Embryonic facial prominence (tissue), 1 donor: ENCODE measurements around the gene SSBP3.
A peak's percentile ranks its signal among the peaks of the same experiment; 100 is the strongest.
"Not testable (repeated sequence)": the region's sequence is repeated elsewhere in the genome, so short reads cannot be mapped to it uniquely, and the experiment has no call there.

Experiments used
- DNase-seq: peaks from one replicate; pipeline ENCODE4 v3.0.0-alpha.2; 2016; ENCODE audit errors: extremely low spot score

The SSBP3 gene

DNA sequence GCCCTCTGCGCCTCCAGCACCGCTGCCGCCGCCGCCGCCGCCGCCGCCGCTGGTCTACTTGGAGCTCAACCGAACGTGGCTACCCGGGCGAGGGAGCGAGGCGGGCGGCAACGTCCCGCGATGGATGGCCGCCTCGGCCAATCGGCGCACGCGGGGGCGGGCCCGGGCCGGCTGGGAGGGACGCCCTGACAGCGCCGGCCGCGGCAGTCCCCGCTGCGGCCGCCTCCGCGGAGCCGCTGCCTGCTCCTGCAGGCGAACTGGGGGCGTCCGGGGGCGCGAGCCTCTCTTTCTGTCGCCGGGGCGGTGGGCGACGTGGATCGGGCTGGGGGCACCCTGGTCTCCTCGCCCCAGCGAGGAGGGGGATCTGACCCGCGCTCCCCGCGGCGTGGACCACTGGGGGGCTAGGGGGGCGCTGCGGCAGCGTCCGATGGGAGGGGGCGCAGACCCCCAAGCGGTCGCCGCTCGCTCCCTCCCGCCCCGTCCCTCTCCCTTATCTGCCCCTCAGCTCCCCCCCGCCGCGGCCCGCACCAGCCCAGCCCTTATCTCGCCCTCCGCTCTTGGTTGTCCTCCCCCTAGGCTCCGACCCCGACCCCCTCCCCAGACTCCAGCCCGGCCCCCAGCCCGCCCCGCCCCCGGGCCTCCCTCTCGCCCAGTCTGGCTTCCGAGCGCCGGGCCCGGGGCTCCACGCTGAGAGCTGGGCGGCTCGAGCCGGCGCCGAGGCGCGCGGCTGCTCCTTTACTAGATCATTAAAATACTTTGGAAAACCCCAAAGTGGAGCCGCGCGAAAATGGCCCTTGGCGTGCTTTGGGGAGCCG, at the start of gene SSBP3:
Gene SSBP3, minus strand, starts transcription at position 56 of the 815 bp plus-strand sequence.
- DNase-seq = peak; percentile 90

DNA sequence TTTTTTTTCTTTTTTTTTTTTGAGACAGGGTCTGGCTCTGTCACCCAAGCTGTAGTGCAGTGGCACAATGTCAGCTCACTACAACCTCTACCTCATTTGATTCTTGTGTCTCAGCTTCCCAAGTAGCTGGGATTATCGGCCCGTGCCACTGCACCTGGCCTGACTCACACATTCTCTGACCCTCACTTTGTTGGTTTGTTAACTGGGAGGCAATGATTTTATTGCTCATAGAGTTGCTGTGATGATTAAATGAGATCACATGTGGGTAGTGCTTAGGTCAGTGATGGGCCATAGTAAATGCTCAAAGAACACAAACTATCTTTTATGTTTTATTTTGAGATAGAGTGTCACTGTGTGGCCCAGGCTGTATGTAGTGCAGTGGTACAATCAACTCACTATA, 47.3 kb upstream of the SSBP3 start:
- no peak for DNase-seq

DNA sequence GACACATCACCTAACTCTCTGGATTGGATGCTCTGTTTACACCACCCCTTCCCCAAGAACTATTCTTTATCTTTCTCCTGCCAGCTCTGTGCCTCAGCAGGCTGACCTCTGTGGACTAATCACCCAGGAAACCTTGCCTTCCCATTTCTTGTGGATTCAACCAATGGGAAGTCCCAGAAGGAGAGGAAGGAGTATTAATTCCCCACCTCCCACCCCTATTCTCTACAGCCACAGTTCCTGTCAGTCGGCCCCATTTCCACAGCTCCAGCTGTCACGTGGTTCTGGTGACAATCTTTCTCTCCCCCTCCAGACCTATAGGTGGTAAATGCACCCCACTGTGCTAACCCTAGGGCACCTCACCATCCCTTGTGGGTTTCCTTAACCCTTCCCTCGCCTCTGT, 46.8 kb upstream of the SSBP3 start:
- DNase-seq = no peak

DNA sequence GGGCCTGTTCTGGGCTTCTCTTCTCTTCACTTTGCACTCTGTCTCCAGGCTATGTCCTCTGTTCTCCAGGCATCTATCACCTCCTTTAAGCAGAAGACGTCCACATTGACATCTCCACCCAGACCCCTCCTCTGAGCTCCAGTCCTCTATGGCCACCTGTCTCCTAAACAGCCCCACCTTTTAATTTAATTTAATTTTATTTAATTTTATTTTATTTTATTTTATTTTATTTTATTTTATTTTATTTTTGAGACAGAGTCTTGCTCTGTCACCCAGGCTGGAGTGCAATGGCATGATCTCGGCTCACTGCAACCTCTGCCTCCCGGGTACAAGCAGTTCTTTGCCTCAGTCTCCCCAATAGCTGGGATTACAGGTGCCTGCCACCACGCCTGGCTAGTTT, 43.2 kb upstream of the SSBP3 start:
- not testable (repeated sequence) for DNase-seq

DNA sequence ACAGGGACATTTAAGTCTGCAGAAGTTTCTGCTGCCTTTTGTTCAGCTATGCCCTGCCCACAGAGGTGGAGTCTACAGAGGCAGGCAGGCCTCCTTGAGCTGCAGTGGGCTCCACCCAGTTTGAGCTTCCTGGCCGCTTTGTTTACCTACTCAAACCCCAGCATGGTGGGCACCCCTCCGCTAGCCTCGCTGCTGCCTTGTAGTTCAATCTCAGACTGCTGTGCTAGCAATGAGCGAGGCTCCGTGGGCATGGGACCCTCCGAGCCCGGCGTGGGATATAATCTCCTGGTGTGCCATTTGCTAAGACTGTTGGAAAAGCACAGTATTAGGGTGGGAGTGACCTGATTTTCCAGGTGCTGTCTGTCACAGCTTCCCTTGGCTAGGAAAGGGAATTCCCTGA, 42.6 kb upstream of the SSBP3 start:
- not testable (repeated sequence) for DNase-seq

DNA sequence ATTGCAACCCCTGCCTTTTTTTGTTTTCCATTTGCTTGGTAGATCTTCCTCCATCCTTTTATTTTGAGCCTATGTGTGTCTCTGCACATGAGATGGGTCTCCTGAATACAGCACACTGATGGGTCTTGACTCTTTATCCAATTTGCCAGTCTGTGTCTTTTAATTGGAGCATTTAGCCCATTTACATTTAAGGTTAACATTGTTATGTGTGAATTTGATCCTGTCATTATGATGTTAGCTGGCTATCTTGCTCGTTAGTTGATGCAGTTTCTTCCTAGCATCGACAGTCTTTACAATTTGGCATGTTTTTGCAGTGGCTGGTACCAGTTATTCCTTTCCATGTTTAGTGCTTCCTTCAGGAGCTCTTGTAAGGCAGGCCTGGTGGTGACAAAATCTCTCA, 40.9 kb upstream of the SSBP3 start:
- not testable (repeated sequence) for DNase-seq

DNA sequence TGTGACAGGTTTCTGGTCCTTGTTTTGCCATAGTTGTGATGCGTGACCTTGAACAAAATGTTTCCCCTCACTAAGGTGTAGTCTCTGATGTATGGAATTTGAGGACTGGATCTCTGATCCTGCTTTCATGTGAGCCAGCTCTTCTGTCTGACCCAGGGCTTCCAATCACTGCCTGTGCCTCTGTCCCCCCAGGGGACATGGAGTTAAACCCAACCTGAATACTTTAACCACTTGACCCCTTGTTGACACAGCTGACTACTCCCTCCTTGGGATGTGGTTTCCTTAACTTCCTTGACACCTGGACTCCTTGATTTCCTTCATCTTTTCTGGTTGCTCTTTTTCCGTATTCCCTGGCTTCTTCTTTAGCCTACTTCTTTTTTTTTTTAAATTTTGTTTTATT, 36.0 kb upstream of the SSBP3 start:
- no peak for DNase-seq

DNA sequence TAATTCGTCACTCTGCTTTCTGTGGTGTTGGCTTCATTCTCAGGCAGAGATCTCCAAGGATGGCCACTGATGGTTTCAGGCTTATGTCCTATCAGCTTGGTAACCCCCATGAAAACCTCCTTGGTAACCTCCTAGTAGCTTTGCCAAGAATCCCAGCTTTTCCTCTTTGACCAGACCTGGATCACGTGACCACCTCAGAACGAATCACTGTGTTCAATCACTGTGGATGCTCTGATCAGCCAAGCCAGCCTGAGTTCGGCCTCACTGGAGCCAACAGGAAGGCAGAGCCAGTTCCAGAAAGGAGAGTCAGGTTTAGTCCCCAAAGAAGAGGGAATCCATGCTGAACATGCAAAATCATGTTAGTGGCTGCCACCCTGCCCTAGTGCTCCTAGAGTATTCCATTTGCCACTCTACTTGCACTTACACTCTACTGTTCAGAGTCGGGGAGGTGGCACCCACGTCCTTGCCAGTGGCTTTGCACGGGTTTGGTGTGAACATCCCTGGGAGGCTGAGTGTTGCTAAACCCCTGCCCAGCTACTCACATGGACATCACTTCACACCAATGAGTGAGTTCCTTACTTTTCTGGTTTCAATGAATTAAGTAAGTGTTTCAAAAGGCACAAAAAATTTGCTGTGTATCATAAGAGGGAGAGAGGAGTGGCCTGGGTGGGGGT, 33.5 kb upstream of the SSBP3 start:
- no peak for DNase-seq

DNA sequence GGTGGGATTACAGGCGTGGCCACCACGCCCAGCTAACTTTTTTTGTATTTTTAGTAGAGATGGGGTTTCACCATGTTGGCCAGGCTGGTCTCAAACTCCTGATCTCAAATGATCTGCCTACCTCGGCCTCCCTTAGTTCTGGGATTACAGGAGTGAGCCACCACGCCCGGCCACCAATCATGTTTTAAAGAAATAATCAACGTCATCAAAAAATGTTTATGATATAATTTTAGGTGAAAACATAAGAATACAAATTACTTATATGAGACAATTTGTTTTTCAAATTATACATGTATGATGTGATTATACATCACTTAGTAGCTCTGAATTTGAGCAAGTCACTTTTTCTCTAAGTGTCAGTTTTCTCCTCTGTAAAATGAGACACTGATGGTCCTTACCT, 31.6 kb upstream of the SSBP3 start:
- DNase-seq = no peak

DNA sequence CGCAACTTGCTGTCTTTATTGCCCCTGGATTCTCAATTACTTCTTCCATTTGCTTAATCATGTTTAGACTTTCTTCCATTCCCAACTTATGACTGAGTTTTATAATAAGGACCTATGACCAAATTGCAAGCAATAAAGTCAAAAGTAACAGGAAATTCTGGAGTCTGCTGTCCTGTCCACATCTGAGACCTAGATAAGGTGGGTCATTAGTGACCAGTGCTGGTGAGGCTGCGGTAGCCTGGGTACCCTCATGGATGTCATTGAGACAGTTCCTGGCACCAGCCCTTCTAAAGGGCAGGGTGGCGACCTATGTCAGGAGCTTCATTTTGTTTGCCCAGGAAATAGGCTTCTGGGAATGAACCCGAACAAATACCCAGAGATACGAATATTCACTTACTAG, 30.6 kb upstream of the SSBP3 start:
- no peak for DNase-seq

DNA sequence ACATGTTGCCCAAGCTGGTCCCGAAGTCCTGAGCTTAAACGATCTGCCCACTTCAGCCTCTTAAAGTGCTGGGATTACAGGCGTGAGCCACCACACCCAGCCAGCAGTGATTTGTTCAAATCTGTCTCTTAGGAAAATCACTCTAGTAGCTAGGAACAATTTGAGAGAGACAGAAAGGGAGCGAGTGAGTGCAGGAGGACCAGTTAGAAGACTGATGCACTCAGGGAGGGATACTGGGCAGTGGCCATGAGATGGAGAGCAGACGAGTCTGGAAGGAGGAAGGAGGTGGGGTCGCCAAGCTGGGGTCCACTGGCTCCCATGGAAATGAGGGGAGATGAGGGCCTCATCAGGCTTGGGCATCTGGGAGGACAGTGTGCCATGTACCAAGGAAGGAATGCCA, 23.6 kb upstream of the SSBP3 start:
- no peak for DNase-seq

DNA sequence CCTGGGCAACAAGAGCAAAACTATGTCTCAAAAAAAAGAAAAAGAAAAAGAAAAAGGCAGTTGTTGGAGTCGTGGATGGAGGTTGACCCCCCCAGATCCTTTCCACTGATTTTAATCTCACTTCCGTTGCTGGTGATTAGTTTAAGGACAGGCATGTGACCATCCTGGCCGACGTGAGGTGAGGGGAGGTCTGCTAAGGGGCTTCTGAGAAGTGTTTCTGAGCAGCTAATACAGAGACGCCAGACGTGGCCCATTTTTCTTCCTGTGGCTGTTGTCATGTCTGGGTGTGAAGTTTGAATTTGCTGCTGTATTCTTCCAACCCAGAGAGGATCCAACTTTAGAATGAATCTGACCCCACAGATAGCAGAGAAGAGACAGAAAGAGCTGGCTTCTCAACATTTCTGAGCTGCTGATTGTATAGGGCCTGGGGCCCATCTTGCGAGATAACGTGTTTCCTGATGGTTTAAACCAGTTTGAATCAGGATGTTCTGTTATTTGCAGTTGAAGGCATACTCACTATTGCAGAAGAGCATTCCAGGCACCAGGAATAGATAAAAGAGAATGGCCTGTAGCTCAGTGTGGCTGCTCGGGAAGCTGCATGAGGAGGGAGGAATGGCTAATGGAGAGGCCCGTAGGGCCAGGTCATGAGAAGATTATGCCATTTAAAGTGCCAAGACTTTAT, 22.8 kb upstream of the SSBP3 start:
- DNase-seq = no peak

DNA sequence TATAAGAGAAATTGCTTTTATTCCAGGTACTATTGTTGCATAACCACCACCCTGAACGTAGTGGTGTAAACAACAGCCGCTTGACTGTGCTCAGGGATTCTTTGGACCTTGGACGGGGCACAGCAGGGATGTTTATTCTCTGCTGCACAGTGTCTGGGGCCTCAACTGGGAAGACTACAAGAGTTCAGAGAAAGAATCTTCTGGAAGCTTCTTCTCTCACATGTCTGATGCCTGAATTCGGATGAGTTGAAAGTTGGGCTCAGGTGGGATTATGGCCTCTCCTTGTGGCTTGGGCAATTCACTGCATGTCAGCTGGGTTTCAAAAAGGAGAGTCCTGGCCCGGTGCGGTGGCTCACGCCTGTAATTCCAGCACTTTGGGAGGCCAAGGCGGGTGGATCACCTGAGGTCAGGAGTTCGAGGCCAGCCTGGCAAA, 19.0 kb upstream of the SSBP3 start:
- no peak for DNase-seq

DNA sequence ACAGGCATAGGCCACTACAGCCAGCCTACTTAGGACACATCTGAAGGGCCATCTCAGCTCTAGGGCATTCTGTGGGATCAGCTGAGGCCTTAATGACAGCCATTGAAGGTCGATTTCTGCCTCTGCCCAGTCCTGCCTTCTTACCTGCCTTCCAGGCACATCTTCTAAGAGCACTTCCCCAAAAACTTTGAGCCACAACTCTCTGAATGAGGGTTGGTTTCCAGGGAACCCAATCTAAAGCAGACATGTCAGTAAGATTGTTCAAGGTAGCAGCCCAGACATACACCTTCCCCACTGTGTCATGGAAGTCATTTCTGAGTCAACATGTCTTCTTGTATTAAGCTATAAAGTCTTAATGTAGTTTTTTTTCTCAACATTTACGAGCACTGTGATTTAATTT, 18.2 kb upstream of the SSBP3 start:
- no peak for DNase-seq

DNA sequence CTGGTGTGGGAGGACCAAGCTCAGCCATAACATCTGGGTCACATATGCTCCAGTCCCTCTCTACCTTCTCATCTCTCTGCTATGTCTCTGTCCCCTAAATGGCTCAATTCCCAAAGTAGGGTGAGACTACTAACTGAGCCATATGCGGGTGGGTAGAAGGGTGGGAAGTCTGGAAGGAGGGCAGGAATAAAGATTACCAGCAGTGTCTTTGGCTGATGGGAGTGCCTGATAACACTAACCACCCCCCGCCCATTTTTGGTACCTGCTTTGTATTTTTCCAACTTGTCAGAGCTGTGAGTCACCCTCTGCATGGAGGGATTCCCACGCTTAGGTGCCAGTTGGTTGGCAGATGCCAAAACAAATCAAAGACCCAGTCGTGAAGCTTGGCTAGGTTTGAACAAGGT, 14.9 kb upstream of the SSBP3 start:
- no peak for DNase-seq

DNA sequence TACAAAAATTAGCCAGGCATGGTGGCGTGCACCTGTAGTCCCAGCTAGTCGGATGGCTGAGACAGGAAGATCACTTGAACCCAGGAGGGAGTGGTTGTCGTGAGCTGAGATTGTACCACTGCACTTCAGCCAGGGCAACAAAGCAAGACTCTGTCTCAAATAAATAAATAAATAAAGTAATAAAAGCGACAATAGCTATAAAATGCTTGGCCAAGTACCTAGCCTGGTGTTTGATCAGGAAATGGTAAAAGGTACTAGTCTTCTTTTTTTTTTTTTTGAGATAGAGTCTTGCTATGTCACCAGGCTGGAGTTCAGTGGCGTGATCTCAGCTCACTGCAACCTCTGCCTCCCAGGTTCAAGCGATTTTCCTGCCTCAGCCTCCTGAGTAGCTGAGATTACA, 12.4 kb upstream of the SSBP3 start:
- DNase-seq = not testable (repeated sequence)

DNA sequence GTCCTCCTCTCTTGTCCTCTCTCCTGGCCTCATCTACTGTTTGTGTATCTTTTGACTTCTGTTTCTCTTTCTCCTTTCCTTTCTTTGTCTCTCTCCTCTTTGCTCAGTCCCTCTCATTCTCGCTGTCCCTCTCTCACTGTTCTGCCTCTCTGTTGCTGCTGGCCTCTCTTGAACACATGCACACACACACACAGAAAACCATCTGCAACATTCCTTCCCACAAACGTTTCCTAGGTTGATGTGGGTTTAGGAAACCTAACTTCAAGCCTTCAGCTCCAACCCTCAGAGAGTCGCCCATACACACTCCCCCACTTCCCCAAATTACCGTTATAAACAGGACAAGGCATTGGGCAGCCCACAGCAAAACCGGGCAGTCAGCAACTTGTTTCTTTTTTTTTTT, 10.9 kb upstream of the SSBP3 start:
- DNase-seq = no peak

DNA sequence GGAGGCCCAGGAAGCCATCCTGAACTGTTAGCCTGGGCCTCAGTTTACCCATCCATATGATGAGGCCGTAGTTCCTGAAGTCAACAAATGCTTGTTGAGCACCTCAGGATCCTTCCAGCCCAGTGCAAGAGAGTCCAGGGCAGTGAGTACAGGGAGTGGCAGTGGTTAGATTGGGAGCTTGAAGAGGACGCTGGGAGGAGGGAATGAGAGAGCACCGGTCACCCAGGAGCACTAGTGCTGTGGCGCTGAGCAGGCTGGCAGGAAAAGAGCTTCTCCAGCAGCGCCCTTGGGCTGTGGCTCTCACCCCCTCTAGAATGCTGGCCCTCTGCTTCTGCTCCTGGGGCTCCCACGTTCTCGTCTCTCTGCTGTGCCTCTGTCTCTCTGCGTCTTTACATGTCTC, 10.2 kb upstream of the SSBP3 start:
- DNase-seq = no peak

DNA sequence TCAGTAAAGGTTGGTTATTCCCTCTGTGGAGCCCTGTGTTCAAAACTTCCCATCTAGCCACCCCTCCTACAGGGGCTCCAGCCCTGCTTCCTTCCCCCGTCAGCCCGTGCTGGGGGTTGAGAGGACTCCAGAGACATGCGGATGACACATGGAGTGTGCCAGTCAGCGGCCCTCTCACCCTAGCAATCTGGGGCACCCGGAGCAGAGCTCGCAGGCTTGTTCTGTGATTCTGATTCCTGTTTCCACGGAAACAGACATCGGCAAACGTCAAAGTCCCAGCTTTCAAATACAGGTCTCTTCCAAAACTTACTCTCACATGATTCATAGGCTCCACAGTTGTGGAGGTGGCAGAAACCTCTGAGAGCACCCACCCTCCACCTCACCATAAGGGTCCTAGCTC, 9.8 kb upstream of the SSBP3 start:
- no peak for DNase-seq

DNA sequence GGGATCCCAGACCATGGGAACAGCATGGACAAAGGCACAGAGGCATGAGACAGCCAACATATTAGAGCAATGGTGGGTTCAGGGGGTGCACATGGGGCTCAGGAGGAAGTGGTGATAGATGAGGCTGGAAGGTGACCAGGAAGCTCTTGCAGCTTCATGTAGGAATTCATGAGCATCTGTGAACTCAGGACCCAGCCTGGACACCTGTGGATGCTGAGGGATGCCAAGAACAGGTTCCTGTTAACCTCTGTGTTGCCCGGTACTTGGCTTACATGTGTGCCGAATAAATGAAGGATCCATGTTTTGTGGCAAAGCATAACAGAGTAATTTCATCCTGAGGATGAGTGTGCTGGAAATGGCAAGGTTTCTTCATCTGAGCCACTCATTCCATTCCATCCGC, 9.3 kb upstream of the SSBP3 start:
- DNase-seq = no peak

DNA sequence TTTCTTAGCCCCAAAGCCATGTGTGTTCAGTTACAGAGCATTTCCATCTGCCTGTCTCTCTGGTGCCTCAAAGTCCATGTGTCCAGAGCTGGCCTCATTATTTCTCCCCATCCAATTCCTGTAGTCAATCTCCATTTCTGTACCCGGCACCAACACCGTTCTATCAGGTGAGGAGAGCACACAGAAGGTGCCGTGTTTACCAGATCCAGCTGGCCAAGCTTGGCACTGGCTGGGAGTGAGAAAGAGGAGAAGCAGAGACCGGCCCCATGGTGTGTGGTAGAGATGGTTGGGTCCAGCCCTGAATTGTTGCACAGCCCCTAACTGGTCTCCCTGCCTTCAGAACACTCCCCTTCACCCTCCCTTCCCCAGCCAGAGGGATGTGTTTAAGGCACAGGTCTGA, 7.5 kb upstream of the SSBP3 start:
- DNase-seq = no peak

DNA sequence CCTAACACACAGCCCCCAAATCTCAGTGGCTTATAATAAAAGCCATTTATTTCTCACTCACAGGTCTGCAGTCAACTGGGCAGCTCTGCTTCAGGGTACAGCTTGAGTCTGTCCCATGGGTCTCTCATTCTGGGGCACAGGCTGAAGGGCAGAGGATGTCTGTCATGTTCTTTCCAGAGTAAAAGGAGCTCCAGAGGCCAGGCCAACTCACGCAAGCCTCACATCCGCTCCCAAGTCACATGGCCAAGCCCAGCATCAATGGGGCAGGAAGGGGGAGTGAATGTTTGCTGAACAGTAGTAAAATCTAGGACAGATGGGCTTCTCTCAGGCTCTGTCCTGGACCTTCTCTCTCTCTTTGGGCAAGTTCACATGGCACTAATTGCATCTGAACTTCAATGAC, 7.1 kb upstream of the SSBP3 start:
- no peak for DNase-seq

DNA sequence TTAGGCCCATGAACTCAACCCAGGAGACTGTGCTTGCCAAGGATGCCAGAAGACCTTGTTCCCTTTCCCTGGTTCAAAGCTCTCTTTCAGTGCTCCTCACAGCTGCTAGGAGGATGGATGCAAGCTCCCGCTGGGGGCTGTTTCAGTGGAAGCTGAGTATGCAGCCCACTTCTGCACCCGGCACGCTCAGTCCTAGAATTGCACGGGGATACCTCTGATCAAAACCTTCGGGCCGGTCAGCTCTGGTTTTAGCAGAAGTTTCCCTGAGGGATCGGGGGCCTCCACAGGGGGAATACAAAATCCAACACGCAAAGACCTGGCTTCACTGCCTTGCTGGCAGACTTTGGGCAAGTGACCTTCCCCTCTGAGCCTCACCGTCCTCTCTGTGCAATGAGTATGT, 4.2 kb upstream of the SSBP3 start:
- DNase-seq = no peak
